Breast epithelium (tissue), 4 donors: ENCODE measurements around the gene SPHK2. TPM values are rescaled to one million over a fixed set of nuclear protein-coding genes. Genes with fewer than 3 reads are reported as not detected.

ENCODE experiments used
- DNase-seq, 2 donors: peaks; one replicate each; pipeline ENCODE4 v3.0.0-alpha.2; 2019; ENCODE audit warnings: low spot score in 2 of 2
- H3K27ac ChIP-seq, 2 donors: fragments of 200-600 bp; sonication (generic) in 1 of 2; one replicate each; pipeline ENCODE4 v1.5.1; 2016 to 2019; ENCODE audit warnings: mild to moderate bottlenecking in 1 of 2
- H3K27me3 ChIP-seq, 2 donors: fragments of 200-600 bp; sonication (generic) in 1 of 2; one replicate each; pipeline versions ENCODE4 v1.5.1 to v1.6.0; 2017 to 2019; ENCODE audit warnings: control low read depth in 1 of 2, mild to moderate bottlenecking in 1 of 2
- H3K36me3 ChIP-seq: fragments of 200-600 bp; one replicate; pipeline ENCODE4 v1.5.1; 2019
- H3K4me1 ChIP-seq, 2 donors: fragments of 200-600 bp; sonication (generic); one replicate each; pipeline ENCODE4 v1.5.1; 2016 to 2019; ENCODE audit warnings: control low read depth in 1 of 2
- H3K4me3 ChIP-seq, 3 donors: fragments of 200-600 bp; sonication (generic); 1 replicate in 2 of 3; 2 replicates in 1 of 3; pipeline ENCODE4 v1.5.1; 2016 to 2019; ENCODE audit warnings: mild to moderate bottlenecking in 3 of 3, moderate library complexity in 2 of 3
- H3K9me3 ChIP-seq, 2 donors: fragments of 200-600 bp; sonication (generic) in 1 of 2; one replicate each; pipeline ENCODE4 v1.5.1; 2016 to 2019; ENCODE audit warnings: control low read depth in 1 of 2
- CTCF ChIP-seq, 3 donors: fragments of 450-650 bp; IDR thresholded peaks; one replicate each; pipeline ENCODE4 v1.5.1; 2016 to 2017; ENCODE audit warnings: antibody characterized with exemption in 3 of 3, mild to moderate bottlenecking in 3 of 3, moderate library complexity in 3 of 3
- POLR2A ChIP-seq: fragments of 450-650 bp; IDR thresholded peaks from one replicate; pipeline ENCODE4 v1.6.1; 2016; ENCODE audit warnings: antibody characterized with exemption, mild to moderate bottlenecking, moderate library complexity
- POLR2AphosphoS5 ChIP-seq, 3 donors: sonication (generic); formaldehyde crosslinking; IDR thresholded peaks; one replicate each; pipeline ENCODE4 v1.6.1; 2017; ENCODE audit warnings: antibody characterized with exemption in 3 of 3
- intact Hi-C: fragments of 100-400 bp; cut with DNase I; formaldehyde crosslinking; loops from one replicate; pipeline ENCODE4 v1.15.1; 2023; ENCODE audit warnings: low total_unique reads
- total RNA-seq, 3 donors: library from RNA; depleted of rRNA; stranded (reverse); fragments of >200 nt; gene quantifications; one replicate each; pipeline ENCODE4 v1.1.0, GENCODE V29; 2016

The SPHK2 gene, protein sequence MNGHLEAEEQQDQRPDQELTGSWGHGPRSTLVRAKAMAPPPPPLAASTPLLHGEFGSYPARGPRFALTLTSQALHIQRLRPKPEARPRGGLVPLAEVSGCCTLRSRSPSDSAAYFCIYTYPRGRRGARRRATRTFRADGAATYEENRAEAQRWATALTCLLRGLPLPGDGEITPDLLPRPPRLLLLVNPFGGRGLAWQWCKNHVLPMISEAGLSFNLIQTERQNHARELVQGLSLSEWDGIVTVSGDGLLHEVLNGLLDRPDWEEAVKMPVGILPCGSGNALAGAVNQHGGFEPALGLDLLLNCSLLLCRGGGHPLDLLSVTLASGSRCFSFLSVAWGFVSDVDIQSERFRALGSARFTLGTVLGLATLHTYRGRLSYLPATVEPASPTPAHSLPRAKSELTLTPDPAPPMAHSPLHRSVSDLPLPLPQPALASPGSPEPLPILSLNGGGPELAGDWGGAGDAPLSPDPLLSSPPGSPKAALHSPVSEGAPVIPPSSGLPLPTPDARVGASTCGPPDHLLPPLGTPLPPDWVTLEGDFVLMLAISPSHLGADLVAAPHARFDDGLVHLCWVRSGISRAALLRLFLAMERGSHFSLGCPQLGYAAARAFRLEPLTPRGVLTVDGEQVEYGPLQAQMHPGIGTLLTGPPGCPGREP
- total RNA-seq: 10 to 100 TPM in 2 of 3 donors, 1 to 10 TPM in 1; 7.4 to 10.8 (median 10.5) TPM

DNA sequence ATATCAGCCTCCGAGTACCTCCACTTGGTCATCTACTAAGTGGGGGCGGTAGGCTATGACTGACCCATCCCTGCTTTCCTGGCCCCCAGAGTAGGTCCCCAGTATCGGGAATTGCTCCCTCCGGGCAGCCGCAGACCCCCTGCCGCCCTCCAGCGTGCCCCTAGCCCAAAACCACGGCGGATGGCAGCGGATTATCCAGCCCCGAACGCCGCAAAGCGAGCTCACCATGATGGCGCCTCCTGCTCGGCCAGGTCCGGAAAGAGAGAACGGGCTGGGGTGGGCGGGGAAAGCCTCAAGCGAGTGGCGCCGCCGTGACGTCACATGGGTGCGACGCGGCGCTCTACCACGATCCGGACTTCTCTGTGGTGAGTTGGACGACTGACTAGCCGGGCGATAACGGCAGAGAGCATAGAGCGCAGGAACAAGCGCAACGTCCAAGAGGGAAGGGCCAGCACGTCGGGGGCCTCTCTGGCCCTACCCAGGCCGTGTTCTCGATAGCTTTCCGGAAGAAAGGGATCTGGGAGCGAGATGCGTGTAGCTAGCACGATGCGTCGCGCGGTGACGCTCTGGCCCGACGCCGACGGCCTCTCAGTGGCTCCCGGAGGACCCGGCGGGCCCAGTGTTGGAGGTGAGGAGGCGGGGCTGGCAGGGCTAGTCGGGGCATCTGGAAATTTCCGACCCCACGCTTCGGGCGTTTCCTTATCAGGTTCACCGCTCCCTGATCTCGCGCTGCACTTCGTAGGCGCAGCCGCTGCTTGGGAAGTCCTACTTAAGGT is at the start of gene SPHK2, which contains the start of gene RPL18:
TSS of gene SPHK2 (plus strand) at position 591 of the 776 bp plus-strand sequence. CDS start 1,009 bp downstream, outside the sequence.
TSS of gene RPL18 (minus strand) at position 263 of the 776 bp plus-strand sequence. CDS start at position 228, 35 bp downstream.
- Histone ChIP-seq H3K4me1 (peaks cover 4 to 29% of the 10 kb centered on the region in 2 donors), H3K9me3 (no peaks in the 10 kb centered on the region), H3K36me3 (no peaks in the 10 kb centered on the region), H3K4me3 (peak within 1 kb of the TSS; percentile 90 to 96 (median 93)), H3K27me3 (no peaks in the 10 kb centered on the region), H3K27ac (peak within 1 kb of the TSS; percentile 91 to 93)
- DNase-seq: peak; percentile 98 to 99
- TF ChIP-seq POLR2AphosphoS5 (IDR thresholded peaks at IDR 0.05) (peak; percentile 92 to 96 (median 93)), POLR2A (peak; percentile 73), CTCF (IDR thresholded peaks at IDR 0.05) (peak in 1 of 3 donors; percentile 8)
- intact Hi-C loops: no loop called here

DNA sequence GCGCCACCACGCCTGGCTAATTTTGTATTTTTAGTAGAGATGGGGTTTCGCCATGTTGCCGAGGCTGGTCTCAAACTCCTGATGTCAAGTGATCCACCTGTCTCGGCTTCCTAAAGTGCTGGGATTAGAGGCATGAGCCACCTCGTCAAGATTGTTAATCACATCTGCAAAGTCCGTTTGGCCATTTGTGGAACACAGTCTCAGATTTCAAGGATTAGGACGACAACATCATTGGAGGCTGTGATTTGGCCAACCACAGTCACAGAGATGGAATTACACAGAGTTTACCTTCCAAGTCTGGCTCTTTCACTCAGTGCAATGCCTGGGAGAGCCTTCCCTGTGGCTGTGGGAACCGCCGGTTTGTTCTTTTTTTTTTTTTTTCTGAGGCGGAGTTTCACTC is 49.5 kb upstream of the SPHK2 start:
- intact Hi-C loops: loop anchor here (10.0 kb wide), 1 partner anchor 65 kb away; no protein-coding TSS in a partner anchor
- TF ChIP-seq POLR2A (no peak), POLR2AphosphoS5 (IDR thresholded peaks at IDR 0.05) (peak in 1 of 3 donors; percentile 26)
- no peak for DNase-seq
- H3K4me1 ChIP-seq: peaks cover 0 to 6% of the 10 kb centered on the region in 2 donors
- no peaks in the 10 kb centered on the region for H3K27me3 ChIP-seq
- no peaks in the 10 kb centered on the region for H3K36me3 ChIP-seq
- H3K9me3 ChIP-seq: no peaks in the 10 kb centered on the region
- no peak overlapping the region for H3K4me3 ChIP-seq
- H3K27ac ChIP-seq: peak overlapping the region in 1 of 2 donors; percentile 51

- TF ChIP-seq POLR2A: no peak
- no peak for TF ChIP-seq CTCF (IDR thresholded peaks at IDR 0.05)
- no peak for TF ChIP-seq POLR2AphosphoS5 (IDR thresholded peaks at IDR 0.05)
- DNase-seq: peak; percentile 58 to 73
Observed at GRCh38 chr19:48571378-48572162, 47.7 kb upstream of the SPHK2 start.

DNA sequence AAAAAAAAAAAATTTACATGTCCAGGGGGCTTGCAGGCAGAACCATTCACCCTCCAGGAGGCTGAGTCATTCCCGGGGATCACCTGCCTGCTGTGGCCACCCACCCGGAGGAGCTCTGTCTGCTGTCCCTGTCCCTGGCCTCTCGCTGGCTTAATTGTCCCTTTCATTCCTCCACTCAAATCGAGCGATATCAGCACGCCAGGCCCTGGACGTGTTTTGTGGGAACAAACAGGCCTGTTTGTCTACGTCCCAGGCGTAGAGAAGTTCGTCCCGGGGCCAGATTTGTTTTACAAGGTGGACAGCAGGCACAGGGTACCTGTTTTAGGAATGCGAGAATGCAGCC is 46.2 kb upstream of the SPHK2 start:
- Histone ChIP-seq H3K4me1 (peaks cover 0 to 2% of the 10 kb centered on the region in 2 donors), H3K27ac (peak overlapping the region; percentile 67 to 72), H3K36me3 (no peaks in the 10 kb centered on the region), H3K9me3 (no peaks in the 10 kb centered on the region), H3K4me3 (no peak overlapping the region), H3K27me3 (no peaks in the 10 kb centered on the region)
- no peak for TF ChIP-seq POLR2A
- no peak for TF ChIP-seq POLR2AphosphoS5 (IDR thresholded peaks at IDR 0.05)
- TF ChIP-seq CTCF (IDR thresholded peaks at IDR 0.05): no peak
- intact Hi-C loops: loop anchor here (10.0 kb wide), 1 partner anchor 68 kb away; no protein-coding TSS in a partner anchor
- DNase-seq: peak in 1 of 2 donors; percentile 62

More at GRCh38 chr19:48571378-48572162, 47.7 kb upstream of the SPHK2 start:
- Histone ChIP-seq H3K4me3 (no peak overlapping the region), H3K27ac (peak overlapping the region; percentile 43 to 52), H3K36me3 (no peaks in the 10 kb centered on the region), H3K27me3 (no peaks in the 10 kb centered on the region), H3K4me1 (peaks cover 0 to 6% of the 10 kb centered on the region in 2 donors), H3K9me3 (no peaks in the 10 kb centered on the region)
- intact Hi-C loops: loop anchor here (10.0 kb wide), 1 partner anchor 67 kb away; no protein-coding TSS in a partner anchor
